ENCODE results near the gene AKAP12. TPM values are rescaled to one million over a fixed set of nuclear protein-coding genes. Genes with fewer than 3 reads are reported as not detected.

AKAP12 gene
- total RNA-seq, 1 donor from 2014 or later = 15.6 TPM

- H3K27me3 Mint-ChIP-seq (ENCODE audit: low read depth) = peaks cover 44% of the 10 kb centered on the region
- no peak for DNase-seq (ENCODE audit: low spot score)
- H3K4me1 Mint-ChIP-seq (ENCODE audit: low read depth) = peaks cover 45% of the 10 kb centered on the region
- H3K4me3 Mint-ChIP-seq (ENCODE audit: low read depth) = no peak overlapping the region
- intact Hi-C loops (cut with micrococcal nuclease) = no loop called here
- H3K36me3 Mint-ChIP-seq (ENCODE audit: low read depth) = peaks cover 7% of the 10 kb centered on the region
- no peak overlapping the region for H3K27ac Mint-ChIP-seq
- no peaks in the 10 kb centered on the region for H3K9me3 Mint-ChIP-seq
These were observed 51.3 kb downstream of the AKAP12 start for GRCh38 chr6:151290877-151291721.

- H3K4me1 Mint-ChIP-seq (ENCODE audit: low read depth) = peaks cover 39% of the 10 kb centered on the region
- H3K27ac Mint-ChIP-seq = no peak overlapping the region
- no peak overlapping the region for H3K4me3 Mint-ChIP-seq (ENCODE audit: low read depth)
- intact Hi-C loops (cut with micrococcal nuclease) = no loop called here
- peaks cover 46% of the 10 kb centered on the region for H3K27me3 Mint-ChIP-seq (ENCODE audit: low read depth)
- peaks cover 7% of the 10 kb centered on the region for H3K36me3 Mint-ChIP-seq (ENCODE audit: low read depth)
- no peaks in the 10 kb centered on the region for H3K9me3 Mint-ChIP-seq
- DNase-seq (ENCODE audit: low spot score) = no peak
These were observed 51.9 kb downstream of the AKAP12 start for GRCh38 chr6:151291722-151292059.

GRCh38 chr6:151292974-151293687, 53.4 kb downstream of the AKAP12 start:
- Mint-ChIP-seq H3K36me3 (ENCODE audit: low read depth) (peaks cover 7% of the 10 kb centered on the region), H3K27ac (no peak overlapping the region), H3K27me3 (ENCODE audit: low read depth) (peaks cover 45% of the 10 kb centered on the region), H3K4me1 (ENCODE audit: low read depth) (peaks cover 36% of the 10 kb centered on the region), H3K9me3 (no peaks in the 10 kb centered on the region), H3K4me3 (ENCODE audit: low read depth) (no peak overlapping the region)
- intact Hi-C loops (cut with micrococcal nuclease) = no loop called here
- no peak for DNase-seq (ENCODE audit: low spot score)

GRCh38 chr6:151293688-151294016, 53.9 kb downstream of the AKAP12 start:
- H3K4me3 Mint-ChIP-seq (ENCODE audit: low read depth) = no peak overlapping the region
- intact Hi-C loops (cut with micrococcal nuclease) = no loop called here

GRCh38 chr6:151294561-151295101, 54.9 kb downstream of the AKAP12 start:
- peaks cover 7% of the 10 kb centered on the region for H3K36me3 Mint-ChIP-seq (ENCODE audit: low read depth)
- no peaks in the 10 kb centered on the region for H3K9me3 Mint-ChIP-seq
- intact Hi-C loops (cut with micrococcal nuclease) = no loop called here

More at GRCh38 chr6:151293688-151294016, 53.9 kb downstream of the AKAP12 start:
- peaks cover 43% of the 10 kb centered on the region for H3K27me3 Mint-ChIP-seq (ENCODE audit: low read depth)
- no peak overlapping the region for H3K27ac Mint-ChIP-seq
- no peaks in the 10 kb centered on the region for H3K9me3 Mint-ChIP-seq
- peaks cover 32% of the 10 kb centered on the region for H3K4me1 Mint-ChIP-seq (ENCODE audit: low read depth)
- peaks cover 7% of the 10 kb centered on the region for H3K36me3 Mint-ChIP-seq (ENCODE audit: low read depth)
- no peak for DNase-seq (ENCODE audit: low spot score)

GRCh38 chr6:151297886-151298285, 58.1 kb downstream of the AKAP12 start:
- no peak overlapping the region for H3K4me3 Mint-ChIP-seq (ENCODE audit: low read depth)
- H3K36me3 Mint-ChIP-seq (ENCODE audit: low read depth) = peaks cover 5% of the 10 kb centered on the region
- H3K27ac Mint-ChIP-seq = no peak overlapping the region
- peaks cover 27% of the 10 kb centered on the region for H3K27me3 Mint-ChIP-seq (ENCODE audit: low read depth)
- DNase-seq (ENCODE audit: low spot score) = no peak
- peaks cover 9% of the 10 kb centered on the region for H3K4me1 Mint-ChIP-seq (ENCODE audit: low read depth)
- intact Hi-C loops (cut with micrococcal nuclease) = no loop called here
- H3K9me3 Mint-ChIP-seq = no peaks in the 10 kb centered on the region

More at GRCh38 chr6:151294561-151295101, 54.9 kb downstream of the AKAP12 start:
- no peak for DNase-seq (ENCODE audit: low spot score)
- H3K27ac Mint-ChIP-seq = no peak overlapping the region
- peaks cover 45% of the 10 kb centered on the region for H3K27me3 Mint-ChIP-seq (ENCODE audit: low read depth)
- no peak overlapping the region for H3K4me3 Mint-ChIP-seq (ENCODE audit: low read depth)
- H3K4me1 Mint-ChIP-seq (ENCODE audit: low read depth) = peaks cover 26% of the 10 kb centered on the region

GRCh38 chr6:151299011-151299410, 59.2 kb downstream of the AKAP12 start:
- intact Hi-C loops (cut with micrococcal nuclease) = no loop called here
- Mint-ChIP-seq H3K27me3 (ENCODE audit: low read depth) (peaks cover 20% of the 10 kb centered on the region), H3K36me3 (ENCODE audit: low read depth) (no peaks in the 10 kb centered on the region), H3K27ac (no peak overlapping the region), H3K9me3 (no peaks in the 10 kb centered on the region), H3K4me3 (ENCODE audit: low read depth) (no peak overlapping the region), H3K4me1 (ENCODE audit: low read depth) (peaks cover 4% of the 10 kb centered on the region)
- DNase-seq (ENCODE audit: low spot score) = no peak

GRCh38 chr6:151300267-151300991, 60.7 kb downstream of the AKAP12 start:
- Mint-ChIP-seq H3K9me3 (no peaks in the 10 kb centered on the region), H3K36me3 (ENCODE audit: low read depth) (no peaks in the 10 kb centered on the region), H3K4me1 (ENCODE audit: low read depth) (peaks cover 4% of the 10 kb centered on the region), H3K4me3 (ENCODE audit: low read depth) (no peak overlapping the region), H3K27me3 (ENCODE audit: low read depth) (peaks cover 9% of the 10 kb centered on the region), H3K27ac (no peak overlapping the region)
- intact Hi-C loops (cut with micrococcal nuclease) = no loop called here
- DNase-seq (ENCODE audit: low spot score) = no peak

GRCh38 chr6:151301547-151301946, 61.8 kb downstream of the AKAP12 start:
- Mint-ChIP-seq H3K9me3 (no peaks in the 10 kb centered on the region), H3K4me1 (ENCODE audit: low read depth) (peaks cover 4% of the 10 kb centered on the region), H3K27ac (no peak overlapping the region), H3K27me3 (ENCODE audit: low read depth) (peaks cover 5% of the 10 kb centered on the region), H3K36me3 (ENCODE audit: low read depth) (no peaks in the 10 kb centered on the region), H3K4me3 (ENCODE audit: low read depth) (no peak overlapping the region)
- intact Hi-C loops (cut with micrococcal nuclease) = no loop called here
- DNase-seq (ENCODE audit: low spot score) = no peak

- Mint-ChIP-seq H3K4me1 (ENCODE audit: low read depth) (peaks cover 4% of the 10 kb centered on the region), H3K4me3 (ENCODE audit: low read depth) (no peak overlapping the region), H3K27me3 (ENCODE audit: low read depth) (peaks cover 2% of the 10 kb centered on the region), H3K9me3 (no peaks in the 10 kb centered on the region), H3K36me3 (ENCODE audit: low read depth) (no peaks in the 10 kb centered on the region), H3K27ac (no peak overlapping the region)
- no peak for DNase-seq (ENCODE audit: low spot score)
- intact Hi-C loops (cut with micrococcal nuclease) = no loop called here
These were observed 63.5 kb downstream of the AKAP12 start for GRCh38 chr6:151303231-151303630.

- Mint-ChIP-seq H3K27me3 (ENCODE audit: low read depth) (no peaks in the 10 kb centered on the region), H3K9me3 (no peaks in the 10 kb centered on the region), H3K4me3 (ENCODE audit: low read depth) (no peak overlapping the region), H3K4me1 (ENCODE audit: low read depth) (no peaks in the 10 kb centered on the region), H3K27ac (no peak overlapping the region), H3K36me3 (ENCODE audit: low read depth) (no peaks in the 10 kb centered on the region)
- intact Hi-C loops (cut with micrococcal nuclease) = no loop called here
- no peak for DNase-seq (ENCODE audit: low spot score)
These were observed 66.6 kb downstream of the AKAP12 start for GRCh38 chr6:151306269-151306783.

- intact Hi-C loops (cut with micrococcal nuclease) = no loop called here
- H3K27ac Mint-ChIP-seq = no peak overlapping the region
- H3K4me3 Mint-ChIP-seq (ENCODE audit: low read depth) = no peak overlapping the region
- H3K27me3 Mint-ChIP-seq (ENCODE audit: low read depth) = no peaks in the 10 kb centered on the region
- H3K36me3 Mint-ChIP-seq (ENCODE audit: low read depth) = no peaks in the 10 kb centered on the region
- no peaks in the 10 kb centered on the region for H3K4me1 Mint-ChIP-seq (ENCODE audit: low read depth)
- H3K9me3 Mint-ChIP-seq = no peaks in the 10 kb centered on the region
- no peak for DNase-seq (ENCODE audit: low spot score)
These were observed 67.7 kb downstream of the AKAP12 start for GRCh38 chr6:151307501-151307900.

Data from activated T-helper 2 cell treated with anti-CD3 and anti-CD28 coated beads, Interferon-gamma antibody, Interleukin-2, Interleukin-4, amounts not matched to agents 10 μg/mL and 5 μg/mL and 100 μg/mL, durations not matched to agents 14 hours and 24 hours and 36 hours (primary cell).